GM19351 (cell line): ENCODE data around the gene F8.
"Not testable (repeated sequence)": the region's sequence is repeated elsewhere in the genome, so short reads cannot be mapped to it uniquely, and the experiment has no call there.

Source experiments
- ATAC-seq: cut with Tn5 transposase; IDR thresholded peaks from one replicate; pipeline ENCODE4 v1.9.1; 2021; ENCODE audit warnings: mild to moderate bottlenecking, moderate library complexity; ENCODE audit not compliant: unreplicated experiment

Gene F8

GRCh38 chrX:154886069-154886788 is 136.3 kb downstream of the F8 start, which contains the start of gene F8A1:
Gene F8A1, plus strand, starts transcription at chrX:154886355. Its CDS starts 20 bp downstream, at chrX:154886375.
- peak; percentile 53 for ATAC-seq

- ATAC-seq: not testable (repeated sequence)
These were observed 137.0 kb downstream of the F8 start for GRCh38 chrX:154885549-154885948.

- ATAC-seq: not testable (repeated sequence)
These were observed 137.5 kb downstream of the F8 start for GRCh38 chrX:154885057-154885456.

GRCh38 chrX:154884069-154884468 is 138.5 kb downstream of the F8 start:
- not testable (repeated sequence) for ATAC-seq

GRCh38 chrX:154873329-154873728 is 149.2 kb downstream of the F8 start:
- no peak for ATAC-seq

GRCh38 chrX:154868522-154868921 is 154.0 kb downstream of the F8 start:
- not testable (repeated sequence) for ATAC-seq

- ATAC-seq: no peak
These were observed 167.3 kb downstream of the F8 start for GRCh38 chrX:154855256-154855655.

GRCh38 chrX:154850957-154851611 is 171.4 kb downstream of the F8 start:
- ATAC-seq: no peak

- no peak for ATAC-seq
These were observed 181.7 kb downstream of the F8 start for GRCh38 chrX:154840856-154841255.

GRCh38 chrX:154836163-154836562 is 186.4 kb downstream of the F8 start:
- ATAC-seq: no peak

- ATAC-seq: no peak
These were observed 188.0 kb downstream of the F8 start, which contains the start of gene SMIM9 for GRCh38 chrX:154834562-154834961. Gene SMIM9, minus strand, starts transcription at chrX:154834662. Its CDS starts 3,806 bp downstream, at chrX:154830856.

- no peak for ATAC-seq
These were observed 188.7 kb downstream of the F8 start for GRCh38 chrX:154833746-154834274.

GRCh38 chrX:154829926-154830442 is 192.5 kb downstream of the F8 start:
- no peak for ATAC-seq

- ATAC-seq: no peak
These were observed 193.4 kb downstream of the F8 start for GRCh38 chrX:154829134-154829533.

- ATAC-seq: no peak
These were observed 194.5 kb downstream of the F8 start for GRCh38 chrX:154828016-154828408.

GRCh38 chrX:154827194-154828015 is 195.1 kb downstream of the F8 start:
- ATAC-seq: peak; percentile 89

GRCh38 chrX:154825586-154825985 is 196.9 kb downstream of the F8 start:
- not testable (repeated sequence) for ATAC-seq

- no peak for ATAC-seq
These were observed 197.9 kb downstream of the F8 start for GRCh38 chrX:154824638-154825037.

GRCh38 chrX:154822029-154822428 is 200.5 kb downstream of the F8 start:
- no peak for ATAC-seq

GRCh38 chrX:154821523-154821922 is 201.0 kb downstream of the F8 start:
- no peak for ATAC-seq
